ENCODE measurements around the gene SPATS2L.

SPATS2L gene

GRCh38 chr2:200422071-200422470 lies 115.6 kb downstream of the SPATS2L start:
- no peak overlapping the region for H3K9ac ChIP-seq (ENCODE audit: low read depth, low read length)
- peaks cover 11% of the 10 kb centered on the region for H3K4me1 ChIP-seq (ENCODE audit: control insufficient read depth, insufficient read depth, low read length)
- no peak overlapping the region for H3K4me3 ChIP-seq (ENCODE audit: low read length)
- H3K4me2 ChIP-seq (ENCODE audit: low read length): no peak overlapping the region
- no peaks in the 10 kb centered on the region for H3K27me3 ChIP-seq (ENCODE audit: control insufficient read depth, insufficient read depth, low read length)
- no peaks in the 10 kb centered on the region for H3K9me3 ChIP-seq (replicated peaks; ENCODE audit: low read length)
- peaks cover 59% of the 10 kb centered on the region for H3K36me3 ChIP-seq (ENCODE audit: insufficient read depth, low read length)

GRCh38 chr2:200422532-200423261 lies 116.2 kb downstream of the SPATS2L start:
- Histone ChIP-seq H3K4me2 (ENCODE audit: low read length) (no peak overlapping the region), H3K36me3 (ENCODE audit: insufficient read depth, low read length) (peaks cover 54% of the 10 kb centered on the region), H3K4me3 (ENCODE audit: low read length) (no peak overlapping the region), H3K9me3 (replicated peaks; ENCODE audit: low read length) (no peaks in the 10 kb centered on the region), H3K27me3 (ENCODE audit: control insufficient read depth, insufficient read depth, low read length) (no peaks in the 10 kb centered on the region), H3K4me1 (ENCODE audit: control insufficient read depth, insufficient read depth, low read length) (peaks cover 11% of the 10 kb centered on the region), H3K9ac (ENCODE audit: low read depth, low read length) (no peak overlapping the region)

GRCh38 chr2:200423541-200423940 lies 117.0 kb downstream of the SPATS2L start:
- Histone ChIP-seq H3K9me3 (replicated peaks; ENCODE audit: low read length) (no peaks in the 10 kb centered on the region), H3K9ac (ENCODE audit: low read depth, low read length) (no peak overlapping the region), H3K36me3 (ENCODE audit: insufficient read depth, low read length) (peaks cover 51% of the 10 kb centered on the region), H3K4me1 (ENCODE audit: control insufficient read depth, insufficient read depth, low read length) (peaks cover 11% of the 10 kb centered on the region), H3K4me3 (ENCODE audit: low read length) (no peak overlapping the region), H3K27me3 (ENCODE audit: control insufficient read depth, insufficient read depth, low read length) (no peaks in the 10 kb centered on the region), H3K4me2 (ENCODE audit: low read length) (no peak overlapping the region)

- H3K36me3 ChIP-seq (ENCODE audit: insufficient read depth, low read length): peaks cover 41% of the 10 kb centered on the region
- H3K4me1 ChIP-seq (ENCODE audit: control insufficient read depth, insufficient read depth, low read length): peaks cover 11% of the 10 kb centered on the region
- no peak overlapping the region for H3K4me2 ChIP-seq (ENCODE audit: low read length)
- H3K9ac ChIP-seq (ENCODE audit: low read depth, low read length): no peak overlapping the region
- H3K27me3 ChIP-seq (ENCODE audit: control insufficient read depth, insufficient read depth, low read length): no peaks in the 10 kb centered on the region
- no peaks in the 10 kb centered on the region for H3K9me3 ChIP-seq (replicated peaks; ENCODE audit: low read length)
- H3K4me3 ChIP-seq (ENCODE audit: low read length): no peak overlapping the region
Measured at GRCh38 chr2:200425026-200425821, 118.7 kb downstream of the SPATS2L start.

- Histone ChIP-seq H3K36me3 (ENCODE audit: insufficient read depth, low read length) (peaks cover 28% of the 10 kb centered on the region), H3K27me3 (ENCODE audit: control insufficient read depth, insufficient read depth, low read length) (no peaks in the 10 kb centered on the region), H3K9me3 (replicated peaks; ENCODE audit: low read length) (no peaks in the 10 kb centered on the region), H3K4me1 (ENCODE audit: control insufficient read depth, insufficient read depth, low read length) (peaks cover 17% of the 10 kb centered on the region), H3K4me3 (ENCODE audit: low read length) (no peak overlapping the region), H3K4me2 (ENCODE audit: low read length) (no peak overlapping the region), H3K9ac (ENCODE audit: low read depth, low read length) (no peak overlapping the region)
Measured at GRCh38 chr2:200426754-200427153, 120.3 kb downstream of the SPATS2L start.

GRCh38 chr2:200428961-200429665 lies 122.6 kb downstream of the SPATS2L start:
- no peak overlapping the region for H3K4me2 ChIP-seq (ENCODE audit: low read length)

GRCh38 chr2:200430017-200430416 lies 123.5 kb downstream of the SPATS2L start:
- Histone ChIP-seq H3K4me3 (ENCODE audit: low read length) (no peak overlapping the region), H3K4me2 (ENCODE audit: low read length) (no peak overlapping the region)

More at GRCh38 chr2:200428961-200429665, 122.6 kb downstream of the SPATS2L start:
- no peaks in the 10 kb centered on the region for H3K9me3 ChIP-seq (replicated peaks; ENCODE audit: low read length)
- peaks cover 14% of the 10 kb centered on the region for H3K4me1 ChIP-seq (ENCODE audit: control insufficient read depth, insufficient read depth, low read length)
- H3K9ac ChIP-seq (ENCODE audit: low read depth, low read length): no peak overlapping the region
- no peak overlapping the region for H3K4me3 ChIP-seq (ENCODE audit: low read length)
- peaks cover 13% of the 10 kb centered on the region for H3K36me3 ChIP-seq (ENCODE audit: insufficient read depth, low read length)
- no peaks in the 10 kb centered on the region for H3K27me3 ChIP-seq (ENCODE audit: control insufficient read depth, insufficient read depth, low read length)

GRCh38 chr2:200431996-200432705 lies 125.7 kb downstream of the SPATS2L start:
- H3K4me1 ChIP-seq (ENCODE audit: control insufficient read depth, insufficient read depth, low read length): peaks cover 14% of the 10 kb centered on the region
- H3K36me3 ChIP-seq (ENCODE audit: insufficient read depth, low read length): peaks cover 13% of the 10 kb centered on the region
- no peak overlapping the region for H3K9ac ChIP-seq (ENCODE audit: low read depth, low read length)
- peak overlapping the region; percentile 53 for H3K4me2 ChIP-seq (ENCODE audit: low read length)
- no peaks in the 10 kb centered on the region for H3K27me3 ChIP-seq (ENCODE audit: control insufficient read depth, insufficient read depth, low read length)
- no peaks in the 10 kb centered on the region for H3K9me3 ChIP-seq (replicated peaks; ENCODE audit: low read length)
- no peak overlapping the region for H3K4me3 ChIP-seq (ENCODE audit: low read length)

More at GRCh38 chr2:200430017-200430416, 123.5 kb downstream of the SPATS2L start:
- Histone ChIP-seq H3K36me3 (ENCODE audit: insufficient read depth, low read length) (peaks cover 13% of the 10 kb centered on the region), H3K27me3 (ENCODE audit: control insufficient read depth, insufficient read depth, low read length) (no peaks in the 10 kb centered on the region), H3K4me1 (ENCODE audit: control insufficient read depth, insufficient read depth, low read length) (peaks cover 14% of the 10 kb centered on the region), H3K9me3 (replicated peaks; ENCODE audit: low read length) (no peaks in the 10 kb centered on the region), H3K9ac (ENCODE audit: low read depth, low read length) (no peak overlapping the region)

- no peak overlapping the region for H3K4me3 ChIP-seq (ENCODE audit: low read length)
- H3K36me3 ChIP-seq (ENCODE audit: insufficient read depth, low read length): peaks cover 27% of the 10 kb centered on the region
- H3K4me2 ChIP-seq (ENCODE audit: low read length): no peak overlapping the region
- no peaks in the 10 kb centered on the region for H3K9me3 ChIP-seq (replicated peaks; ENCODE audit: low read length)
- H3K4me1 ChIP-seq (ENCODE audit: control insufficient read depth, insufficient read depth, low read length): peaks cover 20% of the 10 kb centered on the region
- no peak overlapping the region for H3K9ac ChIP-seq (ENCODE audit: low read depth, low read length)
- H3K27me3 ChIP-seq (ENCODE audit: control insufficient read depth, insufficient read depth, low read length): no peaks in the 10 kb centered on the region
Measured at GRCh38 chr2:200435379-200435778, 128.9 kb downstream of the SPATS2L start.

GRCh38 chr2:200438251-200438650 lies 131.8 kb downstream of the SPATS2L start:
- Histone ChIP-seq H3K9me3 (replicated peaks; ENCODE audit: low read length) (no peaks in the 10 kb centered on the region), H3K4me3 (ENCODE audit: low read length) (no peak overlapping the region), H3K9ac (ENCODE audit: low read depth, low read length) (no peak overlapping the region), H3K36me3 (ENCODE audit: insufficient read depth, low read length) (peaks cover 42% of the 10 kb centered on the region), H3K27me3 (ENCODE audit: control insufficient read depth, insufficient read depth, low read length) (no peaks in the 10 kb centered on the region), H3K4me2 (ENCODE audit: low read length) (no peak overlapping the region), H3K4me1 (ENCODE audit: control insufficient read depth, insufficient read depth, low read length) (peaks cover 14% of the 10 kb centered on the region)

- Histone ChIP-seq H3K36me3 (ENCODE audit: insufficient read depth, low read length) (peaks cover 48% of the 10 kb centered on the region), H3K9ac (ENCODE audit: low read depth, low read length) (no peak overlapping the region), H3K27me3 (ENCODE audit: control insufficient read depth, insufficient read depth, low read length) (no peaks in the 10 kb centered on the region), H3K4me2 (ENCODE audit: low read length) (no peak overlapping the region), H3K9me3 (replicated peaks; ENCODE audit: low read length) (no peaks in the 10 kb centered on the region), H3K4me1 (ENCODE audit: control insufficient read depth, insufficient read depth, low read length) (peaks cover 14% of the 10 kb centered on the region), H3K4me3 (ENCODE audit: low read length) (no peak overlapping the region)
Measured at GRCh38 chr2:200438846-200439245, 132.4 kb downstream of the SPATS2L start.
